Muscle layer of colon (tissue), 2 donors: ENCODE measurements around the gene FRMD4A.
"Not testable (repeated sequence)": the region's sequence is repeated elsewhere in the genome, so short reads cannot be mapped to it uniquely, and the experiment has no call there.

Experiments
- H3K27ac ChIP-seq: one replicate; pipeline ENCODE4 v1.7.0; 2013; ENCODE audit warnings: low read depth, mild to moderate bottlenecking, low read length, moderate library complexity
- H3K27me3 ChIP-seq, 2 donors: one replicate each; pipeline ENCODE4 v1.7.0; 2013; ENCODE audit warnings: low read length in 2 of 2, mild to moderate bottlenecking in 2 of 2; ENCODE audit not compliant: insufficient read depth in 2 of 2, control insufficient read depth in 1 of 2
- H3K36me3 ChIP-seq: one replicate; pipeline ENCODE4 v1.7.0; 2013; ENCODE audit warnings: mild to moderate bottlenecking, low read length; ENCODE audit not compliant: insufficient read depth
- H3K4me1 ChIP-seq: one replicate; pipeline ENCODE4 v1.7.0; 2013; ENCODE audit warnings: mild to moderate bottlenecking, low read length; ENCODE audit not compliant: insufficient read depth
- H3K4me3 ChIP-seq, 2 donors: one replicate each; pipeline ENCODE4 v1.7.0; 2013; ENCODE audit warnings: low read length in 2 of 2, low read depth in 1 of 2, mild to moderate bottlenecking in 1 of 2, moderate library complexity in 1 of 2
- H3K9ac ChIP-seq: one replicate; pipeline ENCODE4 v1.7.0; 2013; ENCODE audit warnings: low read length
- H3K9me3 ChIP-seq: one replicate; pipeline ENCODE4 v1.7.0; 2013; ENCODE audit warnings: mild to moderate bottlenecking, low read length
- donor health status: abdominal sarcoma.
- donor health status: Adenocarcinoma of cecum.

The FRMD4A gene

DNA sequence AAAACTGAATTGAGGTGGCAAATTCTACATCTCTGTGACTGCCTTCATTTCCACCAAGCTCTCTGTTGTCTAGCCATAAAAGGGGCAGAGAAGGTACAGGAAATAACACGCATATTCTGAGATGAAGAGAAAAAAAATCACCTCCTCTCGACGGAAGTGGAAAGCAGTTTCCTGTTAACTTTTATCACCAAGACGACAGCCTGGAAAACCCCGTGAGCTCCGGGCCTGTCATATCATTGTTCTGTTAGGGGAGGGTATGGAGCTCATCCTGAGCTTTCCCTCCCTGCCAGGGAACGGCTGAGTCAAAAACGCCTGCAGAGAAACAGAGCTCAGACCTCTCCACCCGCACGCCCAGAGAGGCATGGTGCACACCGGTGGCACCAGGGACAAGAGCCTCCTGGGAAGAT is 543.7 kb downstream of the FRMD4A start:
- H3K4me3 ChIP-seq = no peak overlapping the region

DNA sequence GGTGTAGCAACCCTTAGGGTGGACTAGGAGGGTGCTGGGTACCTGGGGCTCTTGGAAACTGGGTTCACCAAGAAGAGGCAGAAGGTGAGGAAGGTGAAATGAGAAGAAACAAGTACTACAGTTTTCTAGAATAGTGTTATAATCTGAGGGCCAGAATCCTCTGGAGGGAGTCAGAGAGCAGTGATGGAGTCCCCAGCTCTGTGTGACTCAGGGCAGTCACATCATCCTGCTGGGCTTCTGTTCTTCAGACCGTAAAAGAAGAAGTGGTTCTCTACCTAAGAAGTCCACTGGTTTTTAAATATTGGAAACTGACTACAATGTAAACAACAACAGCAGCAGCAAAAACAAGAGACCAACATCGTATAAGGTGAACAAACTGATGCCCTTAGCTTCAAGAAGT is 546.7 kb downstream of the FRMD4A start:
- H3K36me3 ChIP-seq = no peaks in the 10 kb centered on the region

More for the DNA sequence above, 543.7 kb downstream of the FRMD4A start:
- Histone ChIP-seq H3K4me1 (peaks cover 24% of the 10 kb centered on the region), H3K27ac (no peak overlapping the region), H3K9me3 (no peaks in the 10 kb centered on the region), H3K9ac (no peak overlapping the region), H3K27me3 (no peaks in the 10 kb centered on the region), H3K36me3 (no peaks in the 10 kb centered on the region)

DNA sequence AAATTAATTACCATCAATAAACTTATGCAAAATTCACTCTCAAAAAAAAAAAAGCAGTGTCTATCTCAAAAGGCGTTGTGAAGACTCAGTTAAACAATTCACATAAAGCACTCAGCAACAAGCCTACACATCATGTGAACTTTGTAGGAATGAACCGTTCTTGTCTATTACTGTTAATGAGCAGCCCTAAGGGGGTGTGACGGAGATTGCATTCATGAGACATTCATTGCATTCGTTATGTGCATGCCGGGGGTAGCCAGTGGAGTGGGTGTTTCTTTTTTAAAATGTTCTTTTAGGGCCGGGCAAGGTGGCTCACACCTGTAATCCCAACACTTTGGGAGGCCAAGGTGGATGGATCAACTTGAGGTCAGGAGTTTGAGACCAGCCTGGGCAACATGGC is 551.0 kb downstream of the FRMD4A start:
- Histone ChIP-seq H3K9ac (no peak overlapping the region), H3K27me3 (no peaks in the 10 kb centered on the region), H3K9me3 (no peaks in the 10 kb centered on the region), H3K27ac (no peak overlapping the region), H3K4me1 (peaks cover 4% of the 10 kb centered on the region), H3K36me3 (no peaks in the 10 kb centered on the region), H3K4me3 (no peak overlapping the region)

More for the DNA sequence above, 546.7 kb downstream of the FRMD4A start:
- Histone ChIP-seq H3K27me3 (no peaks in the 10 kb centered on the region), H3K27ac (no peak overlapping the region), H3K9ac (no peak overlapping the region), H3K4me3 (no peak overlapping the region), H3K9me3 (no peaks in the 10 kb centered on the region), H3K4me1 (peaks cover 18% of the 10 kb centered on the region)

DNA sequence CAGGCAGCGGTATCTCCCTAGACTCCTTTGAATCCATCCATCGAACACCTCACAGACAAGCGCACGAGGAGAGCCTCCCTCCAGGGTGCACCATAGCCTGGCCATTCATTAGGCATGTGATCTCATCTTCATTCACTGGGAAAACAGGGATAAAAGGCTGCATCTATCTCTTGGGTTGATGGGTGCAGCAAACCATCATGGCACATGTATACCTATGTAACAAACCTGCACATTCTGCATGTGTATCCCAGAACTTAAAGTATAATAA is 552.1 kb downstream of the FRMD4A start:
- H3K36me3 ChIP-seq, H3K27me3 ChIP-seq, H3K4me3 ChIP-seq, H3K27ac ChIP-seq, H3K9me3 ChIP-seq, H3K4me1 ChIP-seq, H3K9ac ChIP-seq: not testable (repeated sequence)

DNA sequence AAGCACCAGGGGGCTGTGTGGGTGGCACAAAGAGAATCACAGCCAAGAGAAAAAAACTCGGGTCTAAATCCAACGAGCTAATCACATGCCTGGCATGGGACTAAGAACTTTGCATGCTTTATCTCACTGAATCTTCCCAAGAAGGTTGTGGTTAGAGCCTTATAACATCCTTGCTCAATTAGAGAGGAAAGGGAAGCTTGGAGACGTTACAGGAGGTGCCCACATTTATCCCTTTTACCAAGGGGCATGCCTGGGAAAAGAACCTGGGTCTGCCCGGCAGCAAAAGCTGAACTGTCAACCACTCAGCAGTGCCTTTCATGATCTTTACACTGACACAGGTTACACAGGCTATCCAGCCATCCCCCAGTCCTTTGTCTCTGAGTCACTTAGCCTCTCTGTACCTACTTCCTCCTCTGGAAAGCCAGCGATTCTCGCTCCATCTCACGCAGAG is 553.8 kb downstream of the FRMD4A start:
- Histone ChIP-seq H3K36me3 (no peaks in the 10 kb centered on the region), H3K9me3 (no peaks in the 10 kb centered on the region), H3K9ac (no peak overlapping the region), H3K4me1 (peaks cover 4% of the 10 kb centered on the region), H3K27ac (no peak overlapping the region), H3K4me3 (no peak overlapping the region), H3K27me3 (no peaks in the 10 kb centered on the region)

DNA sequence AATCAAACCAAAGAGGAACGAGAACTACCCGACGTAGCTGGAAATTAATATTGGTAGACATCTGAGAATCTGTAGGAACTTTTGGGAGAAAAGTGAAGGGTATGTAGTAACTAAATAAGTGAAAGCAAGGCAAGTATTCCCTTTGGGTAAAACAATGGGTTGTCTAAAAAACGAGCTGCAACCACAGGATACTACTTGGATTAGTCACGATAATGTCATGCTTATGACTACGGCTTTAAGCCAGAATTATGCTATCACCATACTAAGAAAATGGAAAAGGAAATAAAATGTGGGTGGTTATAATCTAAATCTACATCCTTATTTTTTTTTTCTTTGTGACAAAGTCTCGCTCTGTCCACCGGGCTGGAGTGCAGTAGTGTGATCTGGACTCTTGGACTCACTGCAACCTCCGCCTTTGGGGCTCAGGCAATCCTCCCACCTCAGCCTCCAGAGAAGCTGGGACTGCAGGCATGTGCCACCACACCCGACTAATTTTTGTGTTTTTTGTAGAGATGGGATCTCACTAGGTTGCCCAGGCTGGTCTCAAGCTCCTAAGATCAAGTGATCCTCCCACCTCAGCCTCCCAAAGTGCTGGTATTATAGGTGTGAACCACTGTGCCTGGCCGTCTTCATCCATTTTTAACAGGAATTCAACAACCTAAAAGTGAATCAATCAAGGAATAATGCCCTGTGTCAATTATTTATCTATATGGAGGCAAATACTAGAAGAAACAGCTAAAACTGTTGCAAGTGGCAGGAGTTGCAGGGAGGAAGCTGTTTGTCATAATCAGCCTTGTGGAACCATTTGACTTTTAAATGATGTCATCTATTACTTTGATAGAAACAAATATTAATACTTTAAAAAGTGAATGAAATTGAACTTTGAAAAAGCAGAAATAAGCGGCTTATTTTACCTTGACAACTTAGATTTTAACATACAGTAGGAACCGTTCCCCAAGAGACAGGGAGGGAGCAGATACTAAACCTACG is 554.6 kb downstream of the FRMD4A start:
- Histone ChIP-seq H3K27ac (no peak overlapping the region), H3K9me3 (no peaks in the 10 kb centered on the region), H3K4me3 (no peak overlapping the region), H3K36me3 (no peaks in the 10 kb centered on the region), H3K27me3 (no peaks in the 10 kb centered on the region), H3K4me1 (peaks cover 4% of the 10 kb centered on the region), H3K9ac (no peak overlapping the region)

DNA sequence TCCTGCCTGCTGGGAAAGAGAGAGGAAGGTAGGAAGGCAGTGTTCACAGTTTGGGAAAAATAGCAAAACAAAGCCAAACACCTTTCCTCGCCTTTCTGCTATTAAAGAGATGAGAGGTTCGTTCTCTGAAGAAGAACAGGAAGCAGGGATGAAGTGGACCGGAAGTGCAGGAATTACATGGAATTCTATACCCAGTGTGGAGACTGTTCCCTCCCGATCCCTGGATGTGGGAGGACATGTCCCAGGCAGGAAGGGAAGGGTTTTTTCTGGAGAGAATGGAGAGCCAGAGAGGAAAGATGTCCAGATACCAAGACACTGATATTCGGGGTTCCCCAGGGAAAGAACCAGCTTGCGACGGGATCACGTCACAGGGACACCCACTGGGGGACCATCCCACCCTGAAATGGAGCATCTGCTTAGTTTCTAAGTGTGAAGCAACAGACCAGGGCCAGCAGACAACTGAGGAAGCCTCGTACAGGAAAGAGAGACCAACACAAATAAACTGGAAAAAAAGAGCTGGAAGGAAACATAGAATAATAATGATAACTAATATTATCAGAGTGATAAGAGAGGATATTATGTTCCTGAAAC is 556.3 kb downstream of the FRMD4A start:
- no peak overlapping the region for H3K27ac ChIP-seq
- no peak overlapping the region for H3K9ac ChIP-seq
- no peaks in the 10 kb centered on the region for H3K36me3 ChIP-seq
- no peaks in the 10 kb centered on the region for H3K9me3 ChIP-seq
- no peak overlapping the region for H3K4me3 ChIP-seq
- no peaks in the 10 kb centered on the region for H3K27me3 ChIP-seq
- peaks cover 4% of the 10 kb centered on the region for H3K4me1 ChIP-seq

DNA sequence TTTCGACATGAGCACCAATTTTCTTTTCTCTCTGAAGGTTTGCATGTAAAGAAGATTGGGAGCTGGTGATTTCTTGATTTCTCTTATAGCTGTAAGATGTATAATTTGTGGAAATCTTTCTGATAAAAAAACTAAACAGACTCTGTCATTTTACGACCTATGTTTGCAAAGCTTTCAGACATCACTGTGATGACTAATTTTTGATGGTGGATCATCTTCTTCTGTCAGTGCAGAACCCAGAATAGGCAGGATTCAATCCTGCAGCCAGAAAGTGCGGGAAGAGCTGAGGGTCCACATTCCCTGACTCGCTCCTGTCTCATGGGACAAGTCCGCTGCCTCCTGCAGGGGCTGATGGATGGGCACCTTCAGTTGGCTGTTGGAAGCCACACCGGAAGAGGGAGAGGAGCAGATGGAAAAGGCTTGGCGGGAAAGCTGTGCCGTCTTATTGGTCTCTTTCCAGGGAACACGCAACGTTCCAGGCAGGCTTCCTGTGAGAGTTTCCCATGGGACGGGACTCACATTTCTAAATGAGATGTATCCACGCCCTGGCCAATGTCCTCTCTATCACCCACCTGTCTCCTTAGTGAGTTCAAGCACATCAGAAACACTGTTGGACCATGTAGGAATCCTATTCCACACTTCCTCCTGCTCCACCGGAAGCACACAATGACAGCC is 557.1 kb downstream of the FRMD4A start:
- H3K9me3 ChIP-seq = no peaks in the 10 kb centered on the region
- H3K4me3 ChIP-seq = no peak overlapping the region
- no peaks in the 10 kb centered on the region for H3K36me3 ChIP-seq
- no peaks in the 10 kb centered on the region for H3K27me3 ChIP-seq
- no peak overlapping the region for H3K27ac ChIP-seq
- no peak overlapping the region for H3K9ac ChIP-seq
- peaks cover 4% of the 10 kb centered on the region for H3K4me1 ChIP-seq

DNA sequence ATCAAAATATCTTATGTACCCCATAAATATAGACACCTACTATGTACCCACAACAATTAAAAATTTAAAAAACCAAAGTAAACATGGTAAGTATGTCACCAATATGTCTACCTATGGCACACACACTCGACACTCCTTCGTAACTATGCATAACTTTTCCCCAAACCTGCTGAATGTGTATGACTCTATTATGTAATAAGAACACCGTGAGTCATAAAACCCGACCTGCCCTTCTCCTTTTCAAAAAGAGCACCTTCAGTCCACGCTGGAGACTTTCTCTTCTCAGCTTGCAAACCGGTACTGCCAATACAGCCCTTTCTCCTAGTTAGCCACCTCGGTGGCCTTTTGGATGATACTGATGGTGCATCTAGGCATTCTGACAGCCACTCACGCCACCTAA is 557.7 kb downstream of the FRMD4A start:
- H3K4me1 ChIP-seq = no peaks in the 10 kb centered on the region
- no peaks in the 10 kb centered on the region for H3K9me3 ChIP-seq
- H3K4me3 ChIP-seq = no peak overlapping the region
- H3K27me3 ChIP-seq = no peaks in the 10 kb centered on the region
- H3K9ac ChIP-seq = no peak overlapping the region
- no peak overlapping the region for H3K27ac ChIP-seq
- no peaks in the 10 kb centered on the region for H3K36me3 ChIP-seq

DNA sequence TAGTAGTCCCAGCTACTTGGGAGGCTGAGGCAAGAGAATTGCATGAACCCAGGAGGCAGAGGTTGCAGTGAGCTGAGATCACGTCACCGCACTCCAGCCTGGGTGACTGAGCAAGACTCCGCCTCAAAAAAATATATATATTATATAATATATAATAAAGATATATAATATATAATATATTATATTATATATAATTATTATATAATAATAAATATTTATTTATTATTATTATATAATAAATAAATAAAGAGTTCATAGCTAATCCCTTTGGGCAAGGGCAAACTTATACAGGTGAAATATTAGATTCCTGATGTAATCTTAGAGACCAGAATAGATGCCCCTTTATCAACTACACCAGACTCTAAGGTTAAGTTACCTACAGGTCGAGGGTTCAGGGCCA is 558.7 kb downstream of the FRMD4A start:
- no peaks in the 10 kb centered on the region for H3K27me3 ChIP-seq
- H3K9me3 ChIP-seq = no peaks in the 10 kb centered on the region
- H3K27ac ChIP-seq = no peak overlapping the region
- no peaks in the 10 kb centered on the region for H3K4me1 ChIP-seq
- H3K4me3 ChIP-seq = no peak overlapping the region
- H3K36me3 ChIP-seq = no peaks in the 10 kb centered on the region
- no peak overlapping the region for H3K9ac ChIP-seq

DNA sequence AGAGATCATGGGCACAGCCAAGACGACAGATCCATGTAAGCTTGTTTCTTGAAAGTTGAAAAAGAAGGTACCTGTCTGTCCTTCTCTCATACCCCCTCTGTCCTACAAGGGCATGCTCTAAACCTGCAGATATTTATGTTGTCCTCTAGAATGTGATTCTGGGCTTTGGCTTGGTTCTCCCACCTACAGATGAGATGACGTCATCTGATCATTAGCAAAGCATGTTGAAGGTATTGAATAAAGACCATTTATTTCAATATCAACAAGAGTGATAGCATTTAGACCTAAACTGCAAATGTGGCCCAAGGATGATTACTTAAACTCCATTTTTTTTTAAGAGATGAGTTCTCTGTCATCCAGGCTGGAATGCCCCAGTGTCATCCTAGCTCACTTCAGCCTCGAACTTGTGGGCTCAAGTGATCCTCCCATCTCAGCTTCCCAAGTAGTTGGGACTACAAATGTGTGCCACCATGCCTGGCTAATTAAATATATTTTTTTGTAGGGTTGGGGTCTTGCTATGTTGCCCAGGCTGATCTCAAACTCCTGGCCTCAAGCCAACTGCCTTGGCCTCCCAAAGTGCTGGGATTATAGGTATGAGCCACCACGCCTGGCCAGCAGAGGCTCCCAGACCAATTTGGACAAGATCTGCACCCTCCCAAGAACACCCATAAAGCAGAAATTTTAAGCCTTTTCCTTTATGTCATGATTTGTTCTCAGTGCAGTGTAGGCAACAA is 559.8 kb downstream of the FRMD4A start:
- no peak overlapping the region for H3K9ac ChIP-seq
- no peaks in the 10 kb centered on the region for H3K4me1 ChIP-seq
- no peak overlapping the region for H3K4me3 ChIP-seq
- H3K27me3 ChIP-seq = no peaks in the 10 kb centered on the region
- no peaks in the 10 kb centered on the region for H3K36me3 ChIP-seq
- H3K9me3 ChIP-seq = no peaks in the 10 kb centered on the region
- H3K27ac ChIP-seq = no peak overlapping the region
